H4 (cell line): Measurements from ENCODE around the gene DIS3L2. TPM values are rescaled to one million over a fixed set of nuclear protein-coding genes. Genes with fewer than 3 reads are reported as not detected.
A peak's percentile ranks its signal among the peaks of the same experiment; 100 is the strongest.
"Not testable (repeated sequence)": the region's sequence is repeated elsewhere in the genome, so short reads cannot be mapped to it uniquely, and the experiment has no call there.

ENCODE experiments used
- DNase-seq: peaks from one replicate; pipeline ENCODE4 v3.0.0-alpha.2; 2015; ENCODE audit warnings: low spot score
- total RNA-seq: library from RNA; depleted of rRNA; stranded (reverse); fragments of >200 nt; shearing (Covaris generic); gene quantifications from 2 replicates; pipeline ENCODE4 v1.2.3, GENCODE V29; 2014

Gene DIS3L2
- total RNA-seq, 1 experiment from 2014 or later = 16.7 TPM

- DNase-seq = no peak
These were observed 47.6 kb downstream of the DIS3L2 start for GRCh38 chr2:232008907-232009638.

GRCh38 chr2:232009639-232010274, 48.2 kb downstream of the DIS3L2 start:
- no peak for DNase-seq

- peak; percentile 88 for DNase-seq
These were observed 52.3 kb downstream of the DIS3L2 start for GRCh38 chr2:232013701-232014353.

- no peak for DNase-seq
These were observed 53.2 kb downstream of the DIS3L2 start for GRCh38 chr2:232014681-232015080.

GRCh38 chr2:232018181-232018580, 56.7 kb downstream of the DIS3L2 start:
- DNase-seq = no peak

- DNase-seq = no peak
These were observed 61.2 kb downstream of the DIS3L2 start for GRCh38 chr2:232022718-232023117.

GRCh38 chr2:232023426-232023825, 61.9 kb downstream of the DIS3L2 start:
- no peak for DNase-seq

- DNase-seq = no peak
These were observed 62.9 kb downstream of the DIS3L2 start for GRCh38 chr2:232024457-232024856.

GRCh38 chr2:232026910-232027309, 65.4 kb downstream of the DIS3L2 start:
- no peak for DNase-seq

- no peak for DNase-seq
These were observed 66.0 kb downstream of the DIS3L2 start for GRCh38 chr2:232027530-232027929.

- no peak for DNase-seq
These were observed 66.6 kb downstream of the DIS3L2 start for GRCh38 chr2:232028071-232028470.

GRCh38 chr2:232028631-232029030, 67.1 kb downstream of the DIS3L2 start:
- DNase-seq = no peak

- DNase-seq = no peak
These were observed 67.8 kb downstream of the DIS3L2 start for GRCh38 chr2:232029346-232029745.

GRCh38 chr2:232030229-232030628, 68.7 kb downstream of the DIS3L2 start:
- no peak for DNase-seq

GRCh38 chr2:232035292-232035691, 73.8 kb downstream of the DIS3L2 start:
- not testable (repeated sequence) for DNase-seq

GRCh38 chr2:232036876-232037275, 75.4 kb downstream of the DIS3L2 start:
- DNase-seq = not testable (repeated sequence)

GRCh38 chr2:232038251-232038880, 76.9 kb downstream of the DIS3L2 start:
- DNase-seq = no peak

- DNase-seq = no peak
These were observed 77.5 kb downstream of the DIS3L2 start for GRCh38 chr2:232038881-232039485.

- DNase-seq = no peak
These were observed 81.5 kb downstream of the DIS3L2 start for GRCh38 chr2:232042911-232043574.

- DNase-seq = no peak
These were observed 82.5 kb downstream of the DIS3L2 start for GRCh38 chr2:232043966-232044365.

- DNase-seq = no peak
These were observed 87.8 kb downstream of the DIS3L2 start for GRCh38 chr2:232049350-232049749.
